ENCODE measurements around the gene CREB5.
A peak's percentile ranks its signal among the peaks of the same experiment; 100 is the strongest.

CREB5 gene

GRCh38 chr7:28724563-28724962, 312.2 kb downstream of the CREB5 start:
- no peak overlapping the region for H3K4me3 ChIP-seq (replicated peaks in 1 of 2; ENCODE audit: low read depth in 2 of 2, low read length in 2 of 2)
- no peak for TF ChIP-seq CTCF (IDR thresholded peaks at IDR 0.05; ENCODE audit: low read depth, low read length)
- no peak for DNase-seq (ENCODE audit: low read depth in 2 of 2)

- DNase-seq (ENCODE audit: low read depth in 2 of 2): no peak
- H3K4me3 ChIP-seq (replicated peaks in 1 of 2; ENCODE audit: low read depth in 2 of 2, low read length in 2 of 2): no peak overlapping the region
- no peak for TF ChIP-seq CTCF (IDR thresholded peaks at IDR 0.05; ENCODE audit: low read depth, low read length)
These were observed 312.8 kb downstream of the CREB5 start for GRCh38 chr7:28725045-28725642.

DNA sequence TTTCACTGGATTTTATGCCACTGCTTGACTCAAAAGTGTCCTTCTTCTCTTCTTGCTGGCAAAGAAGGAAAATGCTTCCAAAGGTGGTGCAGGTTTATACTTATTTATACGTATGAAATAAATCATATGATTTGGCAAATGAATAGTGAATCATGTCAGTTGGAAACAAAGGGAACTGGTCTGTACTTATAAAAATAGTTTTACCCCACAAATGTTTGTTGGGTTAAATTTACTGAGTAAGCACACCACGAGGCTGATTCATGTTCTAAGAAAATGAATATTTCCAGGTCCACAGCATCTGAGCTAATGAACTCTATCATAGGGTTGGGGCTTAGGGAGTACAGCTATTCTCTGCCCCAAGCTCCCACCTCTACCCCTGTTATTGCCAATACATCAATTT, 313.6 kb downstream of the CREB5 start:
- no peak for TF ChIP-seq CTCF (IDR thresholded peaks at IDR 0.05; ENCODE audit: low read depth, low read length)
- no peak overlapping the region for H3K4me3 ChIP-seq (replicated peaks in 1 of 2; ENCODE audit: low read depth in 2 of 2, low read length in 2 of 2)
- peak in 1 of 2 donors; percentile 39 for DNase-seq (ENCODE audit: low read depth in 2 of 2)

GRCh38 chr7:28726555-28726954, 314.2 kb downstream of the CREB5 start:
- H3K4me3 ChIP-seq (replicated peaks in 1 of 2; ENCODE audit: low read depth in 2 of 2, low read length in 2 of 2): no peak overlapping the region
- no peak for TF ChIP-seq CTCF (IDR thresholded peaks at IDR 0.05; ENCODE audit: low read depth, low read length)
- DNase-seq (ENCODE audit: low read depth in 2 of 2): no peak

GRCh38 chr7:28729281-28729680, 317.0 kb downstream of the CREB5 start:
- no peak for TF ChIP-seq CTCF (IDR thresholded peaks at IDR 0.05; ENCODE audit: low read depth, low read length)

GRCh38 chr7:28729727-28730126, 317.4 kb downstream of the CREB5 start:
- TF ChIP-seq CTCF (IDR thresholded peaks at IDR 0.05; ENCODE audit: low read depth, low read length): no peak

More at GRCh38 chr7:28729281-28729680, 317.0 kb downstream of the CREB5 start:
- DNase-seq (ENCODE audit: low read depth in 2 of 2): no peak
- no peak overlapping the region for H3K4me3 ChIP-seq (replicated peaks in 1 of 2; ENCODE audit: low read depth in 2 of 2, low read length in 2 of 2)

GRCh38 chr7:28731092-28731658, 318.9 kb downstream of the CREB5 start:
- DNase-seq (ENCODE audit: low read depth in 2 of 2): no peak
- no peak for TF ChIP-seq CTCF (IDR thresholded peaks at IDR 0.05; ENCODE audit: low read depth, low read length)
- no peak overlapping the region for H3K4me3 ChIP-seq (replicated peaks in 1 of 2; ENCODE audit: low read depth in 2 of 2, low read length in 2 of 2)

More at GRCh38 chr7:28729727-28730126, 317.4 kb downstream of the CREB5 start:
- peak in 1 of 2 donors; percentile 28 for DNase-seq (ENCODE audit: low read depth in 2 of 2)
- no peak overlapping the region for H3K4me3 ChIP-seq (replicated peaks in 1 of 2; ENCODE audit: low read depth in 2 of 2, low read length in 2 of 2)
